Spinal cord (tissue), 10 donors: ENCODE data around the gene CHD8. TPM values are rescaled to one million over a fixed set of nuclear protein-coding genes. Genes with fewer than 3 reads are reported as not detected.

Source experiments
- DNase-seq, 6 donors: peaks; one replicate each; pipeline versions ENCODE4 v3.0.0 to v3.0.0-alpha.2; 2013 to 2015; ENCODE audit warnings: low spot score in 6 of 6, low read depth in 4 of 6
- H3K27ac ChIP-seq: one replicate; pipeline ENCODE4 v1.5.1; 2013; ENCODE audit warnings: low read depth, low read length, control low read depth
- H3K27me3 ChIP-seq: one replicate; pipeline ENCODE4 v1.6.1; 2013; ENCODE audit warnings: low read length; ENCODE audit not compliant: control insufficient read depth, insufficient read depth
- H3K36me3 ChIP-seq: one replicate; pipeline ENCODE4 v1.6.1; 2013; ENCODE audit warnings: low read length; ENCODE audit not compliant: control insufficient read depth, insufficient read depth
- H3K4me1 ChIP-seq: one replicate; pipeline ENCODE4 v1.6.1; 2013; ENCODE audit warnings: low read length; ENCODE audit not compliant: control insufficient read depth, insufficient read depth
- H3K4me3 ChIP-seq: one replicate; pipeline ENCODE4 v1.5.1; 2013; ENCODE audit warnings: low read depth, low read length, control low read depth
- H3K9me3 ChIP-seq: one replicate; pipeline ENCODE4 v1.6.1; 2013; ENCODE audit warnings: low read length; ENCODE audit not compliant: control insufficient read depth, insufficient read depth
- WGBS: methylation state at CpG from one replicate; pipeline ENCODE4 v1.1.5; 2013; ENCODE audit warnings: missing lambda C conversion rate; ENCODE audit not compliant: insufficient coverage; 5-methylcytosine and 5-hydroxymethylcytosine counted together
- long read RNA-seq, 4 donors: transcript quantifications; one replicate each; lab custom pipeline, GENCODE V29; 2026
- polyA plus RNA-seq, 2 donors: library from polyadenylated mRNA; unstranded; fragments of 120-200 nt; gene quantifications; one replicate each; pipeline ENCODE4 v1.2.1, GENCODE V29; 2013; ENCODE audit not compliant: insufficient read length in 2 of 2
- total RNA-seq, 2 donors: library from RNA; depleted of rRNA in 1 of 2; stranded (reverse); fragments of 120-200 nt in 1 of 2; fragments of >200 nt in 1 of 2; gene quantifications; one replicate each; pipeline versions ENCODE4 v1.2.3 to v1.2.4, GENCODE V29; 2013 to 2014
- donor health status: healthy.

CHD8 gene
- total RNA-seq (10 to 100 TPM; 63.9 to 85.6 TPM), polyA plus RNA-seq (10 to 100 TPM; 79.5 to 84.0 TPM)
- long read RNA-seq, donor 1, transcript CHD8-214 (1 exons, 1,146 nt) = major isoform, 22 of 22 reads
- long read RNA-seq, donor 1, partial matches to known transcripts = 0 of 22 reads
- long read RNA-seq, donor 1, other reads (novel, unspliced or antisense) = 0 of 22 reads
- long read RNA-seq, donor 2, transcript CHD8-214 (1 exons, 1,146 nt) = major isoform, 9 of 9 reads
- long read RNA-seq, donor 2, partial matches to known transcripts = 0 of 9 reads
- long read RNA-seq, donor 2, other reads (novel, unspliced or antisense) = 0 of 9 reads
- long read RNA-seq, donor 3, full-length matches to known transcripts = 11 of 11 reads
- long read RNA-seq, donor 3, partial matches to known transcripts = 0 of 11 reads
- long read RNA-seq, donor 3, other reads (novel, unspliced or antisense) = 0 of 11 reads
- long read RNA-seq, donor 4, transcript CHD8-214 (1 exons, 1,146 nt) = major isoform, 22 of 25 reads
- long read RNA-seq, donor 4, partial matches to known transcripts = 0 of 25 reads
- long read RNA-seq, donor 4, other reads (novel, unspliced or antisense) = 0 of 25 reads

GRCh38 chr14:21455912-21456667 lies at the start of gene CHD8:
Gene CHD8 (minus strand): TSS chr14:21456123. CDS start chr14:21431643, 24,480 bp downstream.
- H3K27ac ChIP-seq = peak within 1 kb of the TSS; percentile 95
- DNase-seq = peak; percentile 97 to 100 (median 100)
- H3K4me1 ChIP-seq = peaks cover 18% of the 10 kb centered on the region
- no peaks in the 10 kb centered on the region for H3K27me3 ChIP-seq
- H3K9me3 ChIP-seq = no peaks in the 10 kb centered on the region
- 0% methylated on average over 26 of the region's 36 CpGs for WGBS
- peak within 1 kb of the TSS; percentile 76 for H3K4me3 ChIP-seq
- H3K36me3 ChIP-seq = peaks cover 19% of the 10 kb centered on the region

DNA sequence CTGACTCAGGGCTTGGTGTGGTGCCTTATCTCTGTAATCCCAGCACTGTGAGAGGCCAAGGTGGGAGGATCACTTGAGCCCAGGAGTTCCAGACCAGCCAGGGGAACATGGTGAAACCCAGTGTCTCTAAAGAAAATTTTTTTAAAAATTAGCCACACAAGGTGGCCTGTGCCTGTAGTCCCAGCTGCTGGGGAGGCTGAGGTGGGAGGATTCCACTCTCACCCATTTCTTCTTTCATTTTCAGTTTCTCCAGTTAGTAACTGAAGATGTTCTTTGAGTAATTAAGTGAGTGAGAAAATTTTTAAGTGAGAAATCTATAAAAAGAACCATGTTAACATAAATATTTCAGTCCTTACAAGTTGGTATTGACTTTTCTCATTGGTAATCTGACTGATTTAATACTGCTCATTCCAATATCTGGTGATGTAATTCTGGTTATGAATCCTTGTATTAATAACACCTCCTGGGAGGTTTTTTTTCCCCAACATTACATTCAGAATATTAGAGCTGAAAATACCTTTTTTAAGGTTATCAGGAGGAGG lies 49.2 kb upstream of the CHD8 start:
- H3K4me1 ChIP-seq = peaks cover 7% of the 10 kb centered on the region
- H3K27me3 ChIP-seq = no peaks in the 10 kb centered on the region
- DNase-seq = no peak
- peaks cover 30% of the 10 kb centered on the region for H3K36me3 ChIP-seq
- H3K27ac ChIP-seq = no peak overlapping the region
- no peak overlapping the region for H3K4me3 ChIP-seq
- H3K9me3 ChIP-seq = no peaks in the 10 kb centered on the region

DNA sequence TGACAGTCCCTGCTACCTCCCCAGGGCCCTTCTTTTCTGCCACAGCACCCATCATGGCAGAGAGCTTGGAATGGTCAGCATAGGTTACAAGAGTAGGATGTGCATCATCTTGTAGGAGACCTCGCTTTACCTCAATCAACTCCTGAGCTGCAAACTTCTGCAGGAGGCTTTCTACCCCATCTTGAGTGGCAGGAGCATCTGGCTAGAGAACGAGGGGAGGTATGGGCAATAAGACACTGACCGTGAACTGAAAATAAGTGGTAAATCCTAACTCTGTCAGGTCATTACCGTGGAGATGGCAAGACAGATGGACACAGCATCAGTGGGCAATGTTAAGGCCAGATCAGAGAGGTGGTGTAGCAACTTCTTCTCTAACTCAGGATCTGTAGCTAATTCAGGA lies 47.5 kb upstream of the CHD8 start:
- Histone ChIP-seq H3K4me3 (no peak overlapping the region), H3K4me1 (no peaks in the 10 kb centered on the region), H3K27me3 (no peaks in the 10 kb centered on the region), H3K27ac (no peak overlapping the region), H3K36me3 (peaks cover 26% of the 10 kb centered on the region), H3K9me3 (no peaks in the 10 kb centered on the region)
- no peak for DNase-seq
- WGBS = 100% methylated on average over 2 of the region's 4 CpGs

GRCh38 chr14:21501568-21501967 lies 45.6 kb upstream of the CHD8 start:
- no peaks in the 10 kb centered on the region for H3K27me3 ChIP-seq
- WGBS = no CpG with 5 or more reads among the region's 5 CpGs
- H3K36me3 ChIP-seq = peaks cover 33% of the 10 kb centered on the region
- H3K9me3 ChIP-seq = no peaks in the 10 kb centered on the region
- H3K4me3 ChIP-seq = no peak overlapping the region
- H3K27ac ChIP-seq = no peak overlapping the region
- H3K4me1 ChIP-seq = no peaks in the 10 kb centered on the region
- no peak for DNase-seq

DNA sequence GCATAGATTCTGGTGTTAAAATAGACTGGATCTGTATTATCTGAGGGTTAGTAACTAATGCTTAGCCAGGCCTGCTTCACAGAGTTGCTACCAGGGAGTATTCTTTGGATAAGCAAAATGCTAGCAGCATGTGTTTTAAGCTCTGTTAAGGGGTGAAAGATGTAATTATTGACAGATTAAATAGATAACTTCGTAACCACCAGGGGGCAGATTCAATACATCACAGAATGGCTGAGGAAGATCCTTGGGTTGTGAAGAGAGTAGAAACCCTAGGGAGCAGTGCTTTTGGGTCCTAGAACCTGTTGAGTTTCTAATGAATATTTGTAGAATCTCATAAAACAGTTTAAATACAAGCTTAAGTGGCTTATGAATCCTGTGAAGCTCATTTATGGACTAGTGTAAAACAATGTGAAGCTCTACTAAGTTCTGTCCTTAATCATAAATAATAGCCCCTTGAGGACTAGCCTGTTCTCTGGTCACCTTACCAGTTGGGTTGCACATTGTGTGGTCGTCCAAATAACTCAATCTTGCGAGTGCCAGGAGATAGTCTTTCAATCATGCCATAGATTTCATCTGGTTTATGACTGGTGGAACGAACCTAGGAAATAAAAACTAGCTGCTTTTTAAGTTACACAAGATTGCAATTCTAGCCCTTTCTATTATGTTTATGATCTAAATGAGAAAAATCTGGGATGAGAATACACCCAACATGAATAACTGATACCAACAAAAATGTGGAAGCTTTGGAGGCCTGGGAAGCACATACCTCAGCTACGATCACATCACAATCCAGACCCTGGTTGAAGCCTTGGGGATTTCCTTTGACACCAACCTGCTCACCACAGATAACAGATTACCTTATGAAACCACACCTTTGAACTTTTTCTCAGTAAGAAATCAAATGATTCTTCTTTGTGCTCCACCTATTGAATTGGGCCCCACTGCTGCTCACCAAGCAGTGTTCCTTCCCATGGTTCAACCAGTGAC lies 42.9 kb upstream of the CHD8 start:
- no peaks in the 10 kb centered on the region for H3K27me3 ChIP-seq
- no peak overlapping the region for H3K4me3 ChIP-seq
- no peaks in the 10 kb centered on the region for H3K4me1 ChIP-seq
- peaks cover 55% of the 10 kb centered on the region for H3K36me3 ChIP-seq
- no peak overlapping the region for H3K27ac ChIP-seq
- peak in 3 of 6 donors; percentile 43 to 85 (median 81) for DNase-seq
- WGBS = 92% methylated on average over 1 of the region's 5 CpGs
- no peaks in the 10 kb centered on the region for H3K9me3 ChIP-seq

GRCh38 chr14:21496453-21496852 lies 40.5 kb upstream of the CHD8 start:
- no peak overlapping the region for H3K27ac ChIP-seq
- no peaks in the 10 kb centered on the region for H3K27me3 ChIP-seq
- no peak for DNase-seq
- H3K4me3 ChIP-seq = no peak overlapping the region
- peaks cover 66% of the 10 kb centered on the region for H3K36me3 ChIP-seq
- H3K9me3 ChIP-seq = no peaks in the 10 kb centered on the region
- WGBS = 100% methylated on average over 1 of the region's 2 CpGs
- no peaks in the 10 kb centered on the region for H3K4me1 ChIP-seq

- no peak overlapping the region for H3K27ac ChIP-seq
- no peaks in the 10 kb centered on the region for H3K4me1 ChIP-seq
- WGBS = no CpG with 5 or more reads among the region's 2 CpGs
- peaks cover 70% of the 10 kb centered on the region for H3K36me3 ChIP-seq
- H3K27me3 ChIP-seq = no peaks in the 10 kb centered on the region
- H3K4me3 ChIP-seq = no peak overlapping the region
- no peak for DNase-seq
- H3K9me3 ChIP-seq = no peaks in the 10 kb centered on the region
These were observed 39.2 kb upstream of the CHD8 start for GRCh38 chr14:21494902-21495762.

GRCh38 chr14:21486640-21487087 lies 30.7 kb upstream of the CHD8 start:
- DNase-seq = no peak
- no peaks in the 10 kb centered on the region for H3K9me3 ChIP-seq
- H3K4me1 ChIP-seq = no peaks in the 10 kb centered on the region
- H3K27me3 ChIP-seq = no peaks in the 10 kb centered on the region
- no peak overlapping the region for H3K27ac ChIP-seq
- WGBS = no CpG with 5 or more reads among the region's 1 CpG
- H3K36me3 ChIP-seq = peaks cover 37% of the 10 kb centered on the region
- no peak overlapping the region for H3K4me3 ChIP-seq
